Panc1 (cell line): ENCODE results near the gene GRM7. TPM values are rescaled to one million over a fixed set of nuclear protein-coding genes. Genes with fewer than 3 reads are reported as not detected.

Source experiments
- ATAC-seq: fragments of 200-7000 bp; cut with Tn5 transposase; 2 replicates; pipeline ENCODE4 v1.9.1; 2020; ENCODE audit warnings: mild to moderate bottlenecking, moderate library complexity
- BruUV-seq: library from RNA; stranded (reverse); fragments of 400-500 nt; replicated peaks from 2 replicates; lab custom pipeline; 2021; lab: Mats Ljungman, UMichigan
- CTCF ChIA-PET: fragments of 300-600 bp; sonication (Branson Sonifier 250); formaldehyde crosslinking; loops from one replicate; lab custom pipeline; 2022; ENCODE audit warnings: antibody characterized with exemption; lab: Charles Lee
- POLR2A ChIA-PET: fragments of 300-600 bp; sonication (Branson Sonifier 250); formaldehyde crosslinking; loops from one replicate; lab custom pipeline; 2022; ENCODE audit warnings: antibody characterized with exemption; lab: Charles Lee
- DNase-seq: peaks from one replicate; pipeline ENCODE4 v3.0.0-alpha.2; 2010; ENCODE audit warnings: low read depth, low spot score
- H3K27ac ChIP-seq: 2 replicates; pipeline ENCODE4 v1.5.1; 2011; ENCODE audit warnings: mild to moderate bottlenecking, low read length, inconsistent platforms
- H3K27me3 ChIP-seq: fragments of 200-500 bp; sonication (Bioruptor generic); 2 replicates; pipeline ENCODE4 v1.6.0; 2014; ENCODE audit warnings: low read length, inconsistent platforms; ENCODE audit not compliant: control insufficient read depth, insufficient read depth
- H3K36me3 ChIP-seq: fragments of 200-500 bp; sonication (Bioruptor generic); 2 replicates; pipeline ENCODE4 v1.5.1; 2014; ENCODE audit warnings: inconsistent platforms, mild to moderate bottlenecking, low read length, moderate library complexity; ENCODE audit not compliant: control insufficient read depth, insufficient read depth
- H3K4me1 ChIP-seq: 2 replicates; pipeline ENCODE4 v1.5.1; 2011; ENCODE audit warnings: inconsistent platforms, mild to moderate bottlenecking, low read length, moderate library complexity; ENCODE audit not compliant: control insufficient read depth, insufficient read depth
- H3K4me3 ChIP-seq, 2 experiments: 2 replicates each; pipeline ENCODE4 v1.5.1; 2011 to 2012; ENCODE audit warnings: low read depth in 2 of 2, low read length in 2 of 2, mild to moderate bottlenecking in 2 of 2, inconsistent platforms in 1 of 2, moderate library complexity in 1 of 2
- H3K9me3 ChIP-seq: fragments of 200-500 bp; sonication (Bioruptor generic); 2 replicates; pipeline ENCODE4 v1.5.1; 2014; ENCODE audit warnings: low read depth, mild to moderate bottlenecking, inconsistent platforms, low read length, moderate library complexity; ENCODE audit not compliant: control insufficient read depth, insufficient read depth
- POLR2AphosphoS5 ChIP-seq: IDR thresholded peaks from 2 replicates; pipeline ENCODE4 v1.6.1; 2012; ENCODE audit warnings: mild to moderate bottlenecking, low read depth, low read length, moderate library complexity
- REST ChIP-seq, 2 experiments: IDR thresholded peaks; 2 replicates each; pipeline ENCODE4 v1.6.1; 2011 to 2012; ENCODE audit warnings: low read depth in 2 of 2, control low read depth in 1 of 2, low read length in 1 of 2, mild to moderate bottlenecking in 1 of 2, moderate library complexity in 1 of 2; ENCODE audit not compliant: insufficient read depth in 1 of 2
- SIN3A ChIP-seq: IDR thresholded peaks from 2 replicates; pipeline ENCODE4 v1.6.1; 2012; ENCODE audit warnings: low read depth, mild to moderate bottlenecking, low read length, moderate library complexity, borderline replicate concordance; ENCODE audit not compliant: insufficient read depth
- TCF7L2 ChIP-seq: IDR thresholded peaks from 2 replicates; pipeline ENCODE4 v1.6.1; 2011; ENCODE audit warnings: mild to moderate bottlenecking, low read depth, low read length, inconsistent platforms
- in situ Hi-C: cut with HindIII; loops from 2 replicates; pipeline ENCODE4 v1.10.0; 2016; ENCODE audit warnings: low sequenced_read_pairs, low pct_unique_long_range_greater_than_20kb
- intact Hi-C: fragments of 100-400 bp; cut with micrococcal nuclease; formaldehyde crosslinking; loops from one replicate; pipeline ENCODE4 v1.10.0; 2022; ENCODE audit not compliant: unreplicated experiment
- total RNA-seq: library from RNA; stranded (reverse); gene quantifications from one replicate; pipeline ENCODE4 v1.2.1, GENCODE V29; 2021; ENCODE audit not compliant: unreplicated experiment
- TF ChIP-seq, protein P1 (sequence below): fragments of 450-650 bp; IDR thresholded peaks from 2 replicates; pipeline ENCODE4 v1.5.1; 2017; ENCODE audit warnings: mild to moderate bottlenecking

Gene GRM7
- total RNA-seq, 1 experiment from 2014 or later: not detected

DNA sequence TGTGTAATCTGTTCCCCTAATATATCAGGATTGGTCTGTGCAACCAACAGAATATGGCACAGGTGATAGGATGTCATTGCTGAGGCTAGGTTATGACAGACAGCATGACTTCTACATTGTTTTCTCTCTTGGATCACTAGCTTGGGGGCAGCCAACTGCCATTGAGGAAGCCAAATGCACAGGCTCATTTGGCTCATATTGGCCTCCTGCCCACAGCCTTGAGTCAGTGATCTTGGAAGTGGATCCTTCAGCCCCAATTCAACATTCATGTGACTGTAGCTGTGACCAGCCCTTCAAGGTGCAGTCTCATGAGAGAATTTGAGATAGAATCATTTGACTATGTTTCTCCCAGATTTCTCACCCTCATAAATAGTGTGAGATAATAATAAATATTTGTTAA lies 675.6 kb downstream of the GRM7 start:
- TF ChIP-seq POLR2AphosphoS5 (no peak), TCF7L2 (no peak), REST (IDR thresholded peaks at IDR 0.05; ENCODE audit: insufficient read depth in 1 of 2, low read depth in 2 of 2, low read length in 1 of 2) (no peak), SIN3A (no peak)
- TF ChIP-seq, protein P1, sequence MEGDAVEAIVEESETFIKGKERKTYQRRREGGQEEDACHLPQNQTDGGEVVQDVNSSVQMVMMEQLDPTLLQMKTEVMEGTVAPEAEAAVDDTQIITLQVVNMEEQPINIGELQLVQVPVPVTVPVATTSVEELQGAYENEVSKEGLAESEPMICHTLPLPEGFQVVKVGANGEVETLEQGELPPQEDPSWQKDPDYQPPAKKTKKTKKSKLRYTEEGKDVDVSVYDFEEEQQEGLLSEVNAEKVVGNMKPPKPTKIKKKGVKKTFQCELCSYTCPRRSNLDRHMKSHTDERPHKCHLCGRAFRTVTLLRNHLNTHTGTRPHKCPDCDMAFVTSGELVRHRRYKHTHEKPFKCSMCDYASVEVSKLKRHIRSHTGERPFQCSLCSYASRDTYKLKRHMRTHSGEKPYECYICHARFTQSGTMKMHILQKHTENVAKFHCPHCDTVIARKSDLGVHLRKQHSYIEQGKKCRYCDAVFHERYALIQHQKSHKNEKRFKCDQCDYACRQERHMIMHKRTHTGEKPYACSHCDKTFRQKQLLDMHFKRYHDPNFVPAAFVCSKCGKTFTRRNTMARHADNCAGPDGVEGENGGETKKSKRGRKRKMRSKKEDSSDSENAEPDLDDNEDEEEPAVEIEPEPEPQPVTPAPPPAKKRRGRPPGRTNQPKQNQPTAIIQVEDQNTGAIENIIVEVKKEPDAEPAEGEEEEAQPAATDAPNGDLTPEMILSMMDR: no peak
- POLR2A ChIA-PET: no interaction called here
- no peak for DNase-seq

GRCh38 chr3:7536921-7537320 lies 676.0 kb downstream of the GRM7 start:
- Histone ChIP-seq H3K36me3 (no peaks in the 10 kb centered on the region), H3K27ac (no peak overlapping the region), H3K4me1 (no peaks in the 10 kb centered on the region), H3K9me3 (no peaks in the 10 kb centered on the region), H3K4me3 (no peak overlapping the region), H3K27me3 (no peaks in the 10 kb centered on the region)
- DNase-seq (no peak), ATAC-seq (no peak)
- intact Hi-C loops: no loop called here
- ChIA-PET POLR2A (no interaction called here), CTCF (no interaction called here)
- TF ChIP-seq, protein P1: no peak
- TF ChIP-seq POLR2AphosphoS5: no peak
- TF ChIP-seq SIN3A: no peak
- TF ChIP-seq REST (IDR thresholded peaks at IDR 0.05; ENCODE audit: insufficient read depth in 1 of 2, low read depth in 2 of 2, low read length in 1 of 2): no peak
- in situ Hi-C loops: no loop called here
- BruUV-seq: no TSS peak

More for the DNA sequence above, 675.6 kb downstream of the GRM7 start:
- no peaks in the 10 kb centered on the region for H3K4me1 ChIP-seq
- CTCF ChIA-PET: no interaction called here
- H3K27ac ChIP-seq: no peak overlapping the region
- H3K4me3 ChIP-seq: no peak overlapping the region
- no TSS peak for BruUV-seq
- in situ Hi-C loops (no loop called here), intact Hi-C loops (no loop called here)
- H3K9me3 ChIP-seq: no peaks in the 10 kb centered on the region
- no peaks in the 10 kb centered on the region for H3K36me3 ChIP-seq
- no peaks in the 10 kb centered on the region for H3K27me3 ChIP-seq
- no peak for ATAC-seq
